A204.1 (cell line): ENCODE measurements around the gene TSPEAR.

Source experiments
- FAIRE-seq: peaks from 2 replicates; lab custom pipeline; 2012; peaks lifted over from hg19 to GRCh38; lab: Jason Lieb, UNC

The TSPEAR gene

GRCh38 chr21:44711327-44712202 lies at the start of gene TSPEAR:
TSS of gene TSPEAR (minus strand) at chr21:44711572. CDS start at chr21:44711514, 58 bp downstream.
- FAIRE-seq: no peak

GRCh38 chr21:44760376-44760775 lies 49.0 kb upstream of the TSPEAR start:
- no peak for FAIRE-seq

DNA sequence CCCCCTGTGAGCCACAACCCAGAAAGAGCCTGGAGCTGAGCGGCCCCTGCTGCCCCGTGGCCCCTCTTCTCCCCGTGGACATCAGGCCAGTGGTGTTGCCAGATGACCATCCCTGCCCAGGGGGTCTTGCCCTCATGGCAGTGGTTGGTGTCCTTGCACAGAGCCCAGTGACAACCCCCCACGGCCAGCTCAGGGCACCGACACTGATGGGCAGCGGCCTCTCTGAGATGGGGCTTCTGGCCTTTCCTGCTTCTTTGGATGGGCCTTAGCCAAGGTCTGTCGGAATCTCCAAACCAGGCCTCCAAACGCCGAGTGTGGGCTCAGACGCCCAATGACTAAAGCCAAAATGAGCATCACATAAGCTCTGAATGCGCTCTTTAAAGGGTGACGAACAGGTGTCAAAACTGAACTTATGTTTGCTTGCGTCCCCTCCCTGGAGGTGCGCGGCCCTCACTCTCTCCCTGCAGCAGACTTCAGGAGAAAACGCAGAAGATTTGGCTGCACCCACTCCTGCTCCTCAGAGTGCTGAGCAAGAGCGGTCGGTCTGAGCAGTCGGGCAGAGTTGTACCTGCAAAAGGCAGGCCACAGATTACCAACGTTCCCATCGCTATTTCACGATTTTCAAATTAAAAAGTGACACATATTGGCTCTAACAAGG lies 48.4 kb upstream of the TSPEAR start:
- no peak for FAIRE-seq

- no peak for FAIRE-seq
Measured at GRCh38 chr21:44758781-44759627, 47.6 kb upstream of the TSPEAR start.

GRCh38 chr21:44758141-44758561 lies 46.8 kb upstream of the TSPEAR start:
- no peak for FAIRE-seq

GRCh38 chr21:44757731-44758130 lies 46.4 kb upstream of the TSPEAR start:
- no peak for FAIRE-seq

GRCh38 chr21:44756423-44757185 lies 45.2 kb upstream of the TSPEAR start:
- FAIRE-seq: no peak

GRCh38 chr21:44755227-44755626 lies 43.9 kb upstream of the TSPEAR start:
- FAIRE-seq: no peak

- FAIRE-seq: no peak
Measured at GRCh38 chr21:44753357-44753756, 42.0 kb upstream of the TSPEAR start.

DNA sequence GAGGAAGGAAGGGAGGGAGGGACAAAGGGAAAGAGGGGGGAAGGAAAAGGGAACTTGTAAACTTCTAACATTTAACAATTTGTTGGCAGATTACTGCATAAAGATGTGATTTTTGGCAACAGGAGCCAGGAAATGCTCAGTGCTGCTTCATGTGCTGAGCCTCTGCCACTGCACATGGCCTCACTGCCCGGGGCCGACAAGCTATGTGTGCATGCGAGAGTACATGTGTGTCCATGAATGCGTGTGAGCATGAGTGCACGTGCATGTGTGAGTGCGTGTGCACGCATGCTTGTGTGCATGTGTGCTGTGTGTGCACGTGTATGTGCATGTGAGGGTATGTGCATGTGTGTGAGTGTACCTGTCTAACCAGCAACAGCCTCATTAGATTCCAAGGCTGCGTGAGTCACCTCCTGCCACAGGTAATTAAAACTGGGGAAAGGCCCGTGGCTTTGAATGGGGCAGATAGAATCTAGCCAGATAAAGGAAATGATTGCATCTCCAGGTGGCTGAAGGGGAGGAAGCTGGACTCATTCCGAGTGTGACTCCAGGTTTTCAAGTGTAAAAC lies 41.4 kb upstream of the TSPEAR start:
- FAIRE-seq: no peak

DNA sequence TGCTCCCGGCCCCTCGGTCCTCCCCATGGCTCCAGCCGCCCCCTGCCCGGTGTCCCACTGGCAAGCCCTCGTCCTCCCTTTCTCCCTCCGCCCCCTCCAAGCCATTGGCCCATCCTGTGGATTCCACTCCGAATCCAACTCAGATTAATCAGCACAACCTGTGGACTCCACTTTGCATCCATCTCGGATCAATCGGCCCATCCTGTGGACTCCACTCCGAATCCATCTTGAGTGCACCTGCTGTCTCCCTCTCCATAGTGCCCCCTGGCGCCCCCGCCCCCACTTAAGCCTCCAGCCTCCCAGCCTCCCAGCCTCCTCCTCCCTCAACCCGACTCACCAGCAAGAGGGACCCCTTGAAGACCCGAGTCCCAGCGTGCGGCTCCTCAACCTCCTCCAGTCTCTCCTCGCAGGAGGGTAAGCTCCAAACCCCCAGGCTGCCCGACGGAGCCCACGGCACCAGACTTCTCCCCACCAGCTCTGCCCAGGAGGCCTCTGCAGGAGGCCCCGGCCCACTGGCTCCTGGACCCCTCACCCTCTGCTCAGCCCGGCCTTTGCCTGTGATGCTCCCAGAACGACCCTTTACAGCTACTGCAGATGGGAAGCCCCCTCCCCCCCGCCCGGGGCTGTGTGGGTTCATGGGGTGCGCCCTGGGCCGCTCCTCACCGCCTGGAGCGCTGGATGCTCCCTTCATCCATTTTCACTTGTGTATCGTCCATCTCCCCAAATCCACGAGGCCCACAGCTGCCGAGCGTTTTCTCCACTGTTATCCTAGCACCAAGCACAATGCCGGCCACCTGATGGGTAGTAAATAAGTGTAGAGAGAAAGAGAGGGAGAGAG lies 40.6 kb upstream of the TSPEAR start:
- FAIRE-seq: no peak

DNA sequence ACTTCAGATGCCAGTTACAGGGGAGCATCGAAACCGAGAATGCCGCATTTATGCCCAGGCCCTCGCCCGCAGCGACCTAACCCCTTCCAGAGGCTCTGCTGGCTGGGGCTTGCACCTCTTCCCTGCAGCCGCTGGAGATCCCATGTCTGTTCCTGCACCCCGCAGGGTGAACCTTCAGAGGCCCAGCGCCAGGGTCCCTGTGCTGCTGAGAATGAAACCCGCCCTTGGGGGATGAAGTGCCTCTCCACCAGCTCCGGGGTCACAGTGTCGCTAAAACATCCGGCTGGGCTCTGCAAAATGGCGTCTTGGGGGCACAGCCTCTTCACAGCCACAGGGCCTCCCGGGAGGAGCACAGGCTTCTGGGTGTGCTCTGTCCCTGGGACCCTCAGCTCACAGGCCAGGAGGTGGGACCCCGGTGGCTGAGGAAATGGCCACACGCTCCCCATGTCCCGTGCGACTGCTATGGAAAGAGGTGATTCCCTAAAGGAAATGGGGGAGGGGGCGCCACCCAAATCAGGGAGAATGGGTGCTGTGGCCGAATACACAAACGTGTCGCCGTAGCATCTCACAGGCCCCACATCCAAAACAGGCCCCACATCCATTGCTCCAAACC lies 39.9 kb upstream of the TSPEAR start:
- FAIRE-seq: no peak

- FAIRE-seq: no peak
Measured at GRCh38 chr21:44750675-44751025, 39.3 kb upstream of the TSPEAR start.

DNA sequence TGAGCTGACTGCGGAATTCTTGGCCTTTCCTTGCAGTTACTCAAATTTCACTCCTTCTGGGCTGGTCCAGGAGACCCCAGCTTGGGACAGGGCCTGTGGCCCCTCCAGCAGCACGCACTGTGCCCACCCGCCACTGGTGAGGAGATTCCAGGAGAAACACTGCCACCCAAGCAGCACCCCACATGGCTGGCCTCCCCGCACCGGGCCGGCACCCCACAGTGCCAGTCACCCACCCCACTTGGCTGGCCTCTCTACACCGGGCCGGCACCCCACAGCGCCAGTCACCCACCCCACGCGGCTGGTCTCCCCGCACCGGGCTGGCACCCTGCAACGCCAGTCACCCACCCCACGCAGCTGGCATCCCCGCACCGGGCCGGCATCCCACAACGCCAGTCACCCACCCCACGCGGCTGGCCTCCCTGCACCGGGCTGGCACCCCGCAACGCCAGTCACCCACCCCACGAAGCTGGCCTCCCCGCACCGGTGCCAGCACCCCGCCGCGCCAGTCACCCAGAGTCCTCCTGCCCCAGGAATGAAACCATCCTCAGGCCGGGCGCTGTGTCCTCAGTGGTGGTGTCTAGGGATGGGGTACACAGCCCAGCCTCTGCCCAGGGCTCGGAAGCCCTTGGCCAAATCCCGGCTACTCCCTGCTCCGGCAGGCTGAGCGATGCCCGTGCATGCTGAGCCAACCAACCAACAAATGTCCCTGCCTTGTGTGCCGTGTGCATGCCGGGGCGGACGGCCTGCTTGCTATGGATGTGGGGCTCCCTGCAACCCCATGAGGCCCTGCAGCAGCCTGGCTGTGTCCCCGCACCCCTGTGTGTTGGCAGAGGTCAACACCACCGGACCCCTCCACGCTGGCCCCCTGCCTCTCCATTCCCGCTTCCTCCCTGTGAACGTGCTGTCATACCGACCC lies 38.6 kb upstream of the TSPEAR start:
- FAIRE-seq: no peak

- no peak for FAIRE-seq
Measured at GRCh38 chr21:44749116-44749758, 37.9 kb upstream of the TSPEAR start.

DNA sequence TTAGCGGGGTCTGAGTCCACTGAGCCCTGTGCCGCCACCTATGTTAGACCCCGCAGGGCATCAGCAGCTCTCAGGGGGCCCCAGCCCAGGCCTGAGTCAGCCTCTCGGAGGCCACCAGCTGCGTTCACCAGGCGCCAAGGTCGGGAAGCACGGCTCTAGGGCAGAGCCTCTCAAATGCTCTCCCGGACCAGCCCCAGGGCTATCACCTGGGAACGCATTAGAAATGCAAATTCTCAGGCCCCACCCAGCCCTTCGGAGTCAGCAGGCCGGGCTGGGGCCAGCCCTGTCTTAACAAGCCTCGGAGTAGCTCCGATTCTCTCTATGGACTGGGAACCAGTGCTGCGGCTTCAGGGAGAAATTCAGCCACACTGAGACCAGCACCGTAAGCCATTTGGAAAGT lies 37.2 kb upstream of the TSPEAR start:
- FAIRE-seq: no peak

- FAIRE-seq: peak; percentile 65
Measured at GRCh38 chr21:44742418-44743153, 31.2 kb upstream of the TSPEAR start.

- no peak for FAIRE-seq
Measured at GRCh38 chr21:44741921-44742320, 30.5 kb upstream of the TSPEAR start.
